Measurements from ENCODE around the gene SEMA4A.
"Not testable (repeated sequence)": the region's sequence is repeated elsewhere in the genome, so short reads cannot be mapped to it uniquely, and the experiment has no call there.

Gene SEMA4A

GRCh38 chr1:156119503-156120209 is 33.7 kb upstream of the SEMA4A start:
- no peak for DNase-seq (ENCODE audit: low read depth in 2 of 2)

- DNase-seq (ENCODE audit: low read depth in 2 of 2), result no peak
Measured at GRCh38 chr1:156120318-156120717, 33.1 kb upstream of the SEMA4A start.

GRCh38 chr1:156121005-156121404 is 32.4 kb upstream of the SEMA4A start:
- DNase-seq (ENCODE audit: low read depth in 2 of 2), result not testable (repeated sequence)

GRCh38 chr1:156121457-156121856 is 31.9 kb upstream of the SEMA4A start:
- DNase-seq (ENCODE audit: low read depth in 2 of 2), result no peak

DNA sequence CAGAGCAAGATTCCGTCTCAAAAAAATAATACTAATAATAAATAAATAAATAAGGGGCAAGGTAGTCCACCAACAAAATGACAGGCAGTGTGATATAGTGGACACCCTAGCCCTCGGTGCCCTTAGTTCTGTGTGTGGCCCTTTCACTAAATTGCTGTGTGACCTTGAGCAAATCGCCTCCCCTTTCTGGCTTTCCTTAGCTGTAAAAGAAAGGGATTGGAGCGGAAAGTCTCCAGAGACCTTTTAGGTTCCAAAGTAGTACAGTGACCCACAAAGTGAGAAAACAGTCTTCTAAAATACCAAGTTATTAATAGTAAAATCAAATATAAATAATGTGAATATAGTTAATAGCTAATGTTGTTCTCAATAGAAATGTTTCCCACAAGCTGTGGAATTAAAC is 31.3 kb upstream of the SEMA4A start:
- DNase-seq (ENCODE audit: low read depth in 2 of 2), result no peak

GRCh38 chr1:156122519-156123355 is 30.6 kb upstream of the SEMA4A start:
- DNase-seq (ENCODE audit: low read depth in 2 of 2), result peak; percentile 65 to 71

DNA sequence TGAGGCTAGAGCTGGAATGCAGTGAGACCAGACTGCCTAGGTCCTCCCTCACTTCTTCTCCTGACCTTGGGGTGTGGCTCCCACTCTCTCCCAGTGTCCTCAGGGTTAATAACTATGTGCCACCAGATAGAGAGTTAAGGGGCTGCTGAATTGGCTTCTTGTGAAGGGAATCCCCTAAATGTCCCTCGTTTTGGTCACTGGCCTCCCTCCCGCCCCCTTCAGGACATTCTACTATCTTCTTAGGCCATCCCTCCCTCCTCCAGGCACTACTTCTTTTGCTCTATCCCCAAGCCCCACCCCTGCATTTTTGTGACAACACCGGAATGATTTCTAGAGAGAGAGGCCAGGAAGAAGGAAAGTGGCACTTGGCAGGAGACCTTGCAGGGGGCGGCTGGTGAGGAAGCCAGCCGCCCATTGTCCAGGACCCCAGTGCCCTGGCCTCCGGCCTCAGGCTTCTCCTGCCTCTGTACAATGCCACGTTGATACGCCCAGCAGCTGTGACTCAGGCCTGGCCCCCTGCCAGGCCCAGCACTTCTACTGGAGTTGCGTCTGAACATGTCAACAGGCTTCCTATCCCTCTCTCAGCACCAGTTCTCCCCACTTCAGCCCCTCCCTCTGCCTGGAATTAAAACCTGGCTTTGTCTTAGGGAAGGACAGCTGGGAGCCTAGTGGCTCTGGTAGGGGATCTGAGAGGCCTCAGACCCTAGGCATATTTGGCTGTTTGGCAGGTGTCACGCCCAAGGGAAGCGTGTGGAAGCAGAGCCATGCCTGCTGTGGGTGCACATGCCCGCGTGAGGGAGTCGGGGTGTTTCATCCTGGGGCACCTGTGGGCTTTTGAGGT is 29.8 kb upstream of the SEMA4A start:
- DNase-seq (ENCODE audit: low read depth in 2 of 2), result peak; percentile 92 to 93

- DNase-seq (ENCODE audit: low read depth in 2 of 2), result no peak
Measured at GRCh38 chr1:156124557-156125483, 28.6 kb upstream of the SEMA4A start.

- not testable (repeated sequence) for DNase-seq (ENCODE audit: low read depth in 2 of 2)
Measured at GRCh38 chr1:156125544-156125943, 27.8 kb upstream of the SEMA4A start.

GRCh38 chr1:156126043-156126629 is 27.2 kb upstream of the SEMA4A start:
- peak; percentile 92 to 93 for DNase-seq (ENCODE audit: low read depth in 2 of 2)

DNA sequence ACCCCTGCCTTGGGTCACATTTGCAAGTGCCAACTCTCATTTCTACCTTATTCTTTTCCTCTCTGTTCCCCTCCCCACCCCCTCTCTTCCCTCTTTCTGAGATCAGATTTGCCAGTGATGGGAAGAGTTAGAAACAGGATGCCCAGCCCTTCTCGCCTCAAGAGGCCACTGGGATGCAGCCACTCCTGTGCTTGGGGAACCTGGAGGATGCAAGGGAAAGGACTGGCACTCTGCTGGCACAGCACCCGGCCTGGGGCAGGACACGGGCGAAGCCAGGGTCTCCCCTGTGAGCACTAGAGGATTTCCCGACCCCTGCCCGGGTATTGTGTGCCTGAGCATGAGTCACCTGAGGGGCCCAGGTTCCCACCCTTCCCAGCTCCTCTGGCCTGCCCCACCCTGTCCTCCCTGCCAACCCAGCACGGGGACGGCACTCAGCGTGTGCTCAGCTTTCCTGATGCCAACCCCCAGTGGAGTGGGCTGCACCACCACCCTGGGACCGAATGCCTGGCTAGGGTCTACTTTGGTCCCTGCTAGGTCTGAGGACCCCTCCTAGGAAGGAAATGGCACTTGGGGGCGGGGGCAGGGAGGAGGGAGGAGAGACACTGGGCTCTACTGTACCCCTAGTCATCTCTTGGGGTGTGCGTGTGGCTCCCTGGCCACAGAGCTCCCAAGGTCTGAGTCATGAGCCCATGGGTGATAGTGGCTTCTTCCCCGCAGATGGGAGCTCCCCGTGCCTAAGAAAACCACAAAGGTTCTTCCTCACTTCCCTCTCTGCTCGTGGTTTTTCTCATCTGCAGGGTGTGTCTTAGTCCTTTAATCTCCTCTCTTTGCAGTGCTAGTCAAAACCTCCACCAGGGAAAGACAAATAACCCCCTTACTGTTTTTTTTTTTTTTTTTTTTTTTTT is 26.5 kb upstream of the SEMA4A start:
- peak; percentile 76 to 80 for DNase-seq (ENCODE audit: low read depth in 2 of 2)

DNA sequence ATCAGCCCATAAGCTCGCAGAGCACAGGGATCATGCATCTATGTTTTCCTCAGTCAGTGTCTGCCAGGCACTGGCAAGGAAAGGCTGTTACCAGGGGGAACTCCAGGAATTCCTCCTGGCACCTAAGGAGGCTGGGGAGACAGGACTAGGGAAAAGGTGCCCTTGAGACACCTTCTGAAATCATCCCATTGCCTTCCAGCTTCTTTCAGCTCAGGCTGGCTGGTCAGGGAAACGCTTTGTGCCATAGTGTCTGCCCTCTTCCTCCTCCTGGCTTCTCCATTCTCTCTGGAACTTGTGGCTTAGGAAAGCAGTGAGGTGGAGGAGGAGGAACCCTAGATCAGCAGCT is 25.1 kb upstream of the SEMA4A start:
- no peak for DNase-seq (ENCODE audit: low read depth in 2 of 2)

GRCh38 chr1:156128654-156129597 is 24.5 kb upstream of the SEMA4A start:
- DNase-seq (ENCODE audit: low read depth in 2 of 2), result peak; percentile 83

- peak; percentile 95 to 96 for DNase-seq (ENCODE audit: low read depth in 2 of 2)
Measured at GRCh38 chr1:156129687-156130577, 23.5 kb upstream of the SEMA4A start.

- DNase-seq (ENCODE audit: low read depth in 2 of 2), result no peak
Measured at GRCh38 chr1:156130578-156130942, 22.8 kb upstream of the SEMA4A start.

DNA sequence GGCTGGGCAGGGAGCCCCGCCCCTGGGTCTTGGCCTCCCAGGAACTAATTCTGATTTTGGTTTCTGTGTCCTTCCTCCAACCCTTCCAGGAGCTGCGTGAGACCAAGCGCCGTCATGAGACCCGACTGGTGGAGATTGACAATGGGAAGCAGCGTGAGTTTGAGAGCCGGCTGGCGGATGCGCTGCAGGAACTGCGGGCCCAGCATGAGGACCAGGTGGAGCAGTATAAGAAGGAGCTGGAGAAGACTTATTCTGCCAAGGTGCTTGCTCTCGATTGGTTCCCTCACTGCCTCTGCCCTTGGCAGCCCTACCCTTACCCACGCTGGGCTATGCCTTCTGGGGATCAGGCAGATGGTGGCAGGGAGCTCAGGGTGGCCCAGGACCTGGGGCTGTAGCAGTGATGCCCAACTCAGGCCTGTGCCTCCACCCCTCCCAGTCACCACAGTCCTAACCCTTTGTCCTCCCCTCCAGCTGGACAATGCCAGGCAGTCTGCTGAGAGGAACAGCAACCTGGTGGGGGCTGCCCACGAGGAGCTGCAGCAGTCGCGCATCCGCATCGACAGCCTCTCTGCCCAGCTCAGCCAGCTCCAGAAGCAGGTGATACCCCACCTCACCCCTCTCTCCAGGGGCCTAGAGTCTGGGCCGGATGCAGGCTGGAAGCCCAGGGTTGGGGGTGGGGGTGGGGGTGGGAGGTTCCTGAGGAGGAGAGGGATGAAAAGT is 18.5 kb upstream of the SEMA4A start:
- no peak for DNase-seq (ENCODE audit: low read depth in 2 of 2)
